HEK293 (cell line): ENCODE results near the gene ABCG1.

Experiments used
- HOXD13 ChIP-seq: sonication (generic); formaldehyde crosslinking; IDR thresholded peaks from 2 replicates; pipeline ENCODE4 v1.8.0; 2022; ENCODE audit warnings: missing genetic modification reagents, borderline replicate concordance
- KLF10 ChIP-seq: fragments of 450-650 bp; IDR thresholded peaks from 2 replicates; pipeline ENCODE4 v1.5.1; 2018; ENCODE audit warnings: missing biosample characterization, mild to moderate bottlenecking, missing genetic modification characterization
- KLF8 ChIP-seq: fragments of 450-650 bp; formaldehyde crosslinking; IDR thresholded peaks from 2 replicates; pipeline ENCODE4 v1.5.1; 2016; ENCODE audit warnings: missing biosample characterization, missing genetic modification characterization
- MEIS1 ChIP-seq: sonication (generic); formaldehyde crosslinking; IDR thresholded peaks from 2 replicates; pipeline ENCODE4 v1.8.1; 2022; ENCODE audit warnings: missing genetic modification reagents, mild to moderate bottlenecking, borderline replicate concordance
- SCRT2 ChIP-seq: fragments of 450-650 bp; formaldehyde crosslinking; IDR thresholded peaks from 2 replicates; pipeline ENCODE4 v1.5.1; 2016; ENCODE audit warnings: missing biosample characterization, missing genetic modification characterization
- SETDB1 ChIP-seq: IDR thresholded peaks from one replicate; pipeline ENCODE4 v1.6.1; 2017; ENCODE audit warnings: mild to moderate bottlenecking, low read length, moderate library complexity, mixed read lengths; ENCODE audit not compliant: insufficient read length
- TRIM28 ChIP-seq: IDR thresholded peaks from 2 replicates; pipeline ENCODE4 v1.6.1; 2011; ENCODE audit warnings: low read length, control low read depth, borderline replicate concordance
- ZNF133 ChIP-seq: fragments of 450-650 bp; formaldehyde crosslinking; IDR thresholded peaks from 2 replicates; pipeline ENCODE4 v1.5.1; 2016; ENCODE audit warnings: missing biosample characterization, missing genetic modification characterization
- ZNF146 ChIP-seq: fragments of 450-650 bp; formaldehyde crosslinking; IDR thresholded peaks from 2 replicates; pipeline ENCODE4 v1.5.1; 2016; ENCODE audit warnings: missing biosample characterization, missing genetic modification characterization
- ZNF169 ChIP-seq: fragments of 450-650 bp; formaldehyde crosslinking; IDR thresholded peaks from 2 replicates; pipeline ENCODE4 v1.5.1; 2016; ENCODE audit warnings: missing biosample characterization, missing genetic modification characterization
- ZNF174 ChIP-seq: fragments of 450-650 bp; formaldehyde crosslinking; IDR thresholded peaks from 2 replicates; pipeline ENCODE4 v1.5.0; 2017; ENCODE audit warnings: missing biosample characterization, mild to moderate bottlenecking, missing genetic modification characterization
- ZNF335 ChIP-seq: fragments of 450-650 bp; formaldehyde crosslinking; conservative IDR thresholded peaks from 2 replicates; pipeline ENCODE4 v1.5.1; 2016; ENCODE audit warnings: missing biosample characterization, missing genetic modification characterization
- ZNF391 ChIP-seq: fragments of 450-650 bp; formaldehyde crosslinking; IDR thresholded peaks from 2 replicates; pipeline ENCODE4 v1.5.1; 2016; ENCODE audit warnings: low read depth, missing biosample characterization, missing genetic modification characterization, borderline replicate concordance
- ZNF548 ChIP-seq: fragments of 450-650 bp; formaldehyde crosslinking; IDR thresholded peaks from 2 replicates; pipeline ENCODE4 v1.5.1; 2016; ENCODE audit warnings: missing biosample characterization, missing genetic modification characterization
- TF ChIP-seq, protein P1 (sequence below): fragments of 450-650 bp; formaldehyde crosslinking; IDR thresholded peaks from 2 replicates; pipeline ENCODE4 v1.5.1; 2016; ENCODE audit warnings: missing biosample characterization, missing genetic modification characterization
- TF ChIP-seq, protein P2 (sequence below): fragments of 450-650 bp; formaldehyde crosslinking; optimal IDR thresholded peaks from 2 replicates; pipeline ENCODE3; 2016; ENCODE audit warnings: missing biosample characterization, mild to moderate bottlenecking, missing genetic modification characterization
- TF ChIP-seq, protein P3 (sequence below): fragments of 450-650 bp; formaldehyde crosslinking; IDR thresholded peaks from 2 replicates; pipeline ENCODE4 v1.5.1; 2016; ENCODE audit warnings: missing biosample characterization, missing genetic modification characterization
- TF ChIP-seq, protein P4 (sequence below): fragments of 450-650 bp; formaldehyde crosslinking; IDR thresholded peaks from 2 replicates; pipeline ENCODE4 v1.5.1; 2016; ENCODE audit warnings: missing biosample characterization, missing genetic modification characterization
- TF ChIP-seq, protein P5 (sequence below): fragments of 450-650 bp; formaldehyde crosslinking; IDR thresholded peaks from 2 replicates; pipeline ENCODE4 v1.5.1; 2016; ENCODE audit warnings: missing biosample characterization, missing genetic modification characterization, low read depth
- TF ChIP-seq, protein P6 (sequence below): fragments of 450-650 bp; formaldehyde crosslinking; IDR thresholded peaks from 2 replicates; pipeline ENCODE4 v1.5.1; 2017; ENCODE audit warnings: missing biosample characterization, missing genetic modification characterization
- TF ChIP-seq, protein P7 (sequence below): fragments of 450-650 bp; formaldehyde crosslinking; IDR thresholded peaks from 2 replicates; pipeline ENCODE4; 2016; ENCODE audit warnings: missing biosample characterization, missing genetic modification characterization
- TF ChIP-seq, protein P8 (sequence below): fragments of 450-650 bp; formaldehyde crosslinking; IDR thresholded peaks from 2 replicates; pipeline ENCODE4 v1.5.1; 2016; ENCODE audit warnings: missing biosample characterization, missing genetic modification characterization
- TF ChIP-seq, protein P9 (sequence below): fragments of 450-650 bp; formaldehyde crosslinking; IDR thresholded peaks from 2 replicates; pipeline ENCODE4 v1.5.1; 2017; ENCODE audit warnings: missing biosample characterization, missing genetic modification characterization

ABCG1 gene

DNA sequence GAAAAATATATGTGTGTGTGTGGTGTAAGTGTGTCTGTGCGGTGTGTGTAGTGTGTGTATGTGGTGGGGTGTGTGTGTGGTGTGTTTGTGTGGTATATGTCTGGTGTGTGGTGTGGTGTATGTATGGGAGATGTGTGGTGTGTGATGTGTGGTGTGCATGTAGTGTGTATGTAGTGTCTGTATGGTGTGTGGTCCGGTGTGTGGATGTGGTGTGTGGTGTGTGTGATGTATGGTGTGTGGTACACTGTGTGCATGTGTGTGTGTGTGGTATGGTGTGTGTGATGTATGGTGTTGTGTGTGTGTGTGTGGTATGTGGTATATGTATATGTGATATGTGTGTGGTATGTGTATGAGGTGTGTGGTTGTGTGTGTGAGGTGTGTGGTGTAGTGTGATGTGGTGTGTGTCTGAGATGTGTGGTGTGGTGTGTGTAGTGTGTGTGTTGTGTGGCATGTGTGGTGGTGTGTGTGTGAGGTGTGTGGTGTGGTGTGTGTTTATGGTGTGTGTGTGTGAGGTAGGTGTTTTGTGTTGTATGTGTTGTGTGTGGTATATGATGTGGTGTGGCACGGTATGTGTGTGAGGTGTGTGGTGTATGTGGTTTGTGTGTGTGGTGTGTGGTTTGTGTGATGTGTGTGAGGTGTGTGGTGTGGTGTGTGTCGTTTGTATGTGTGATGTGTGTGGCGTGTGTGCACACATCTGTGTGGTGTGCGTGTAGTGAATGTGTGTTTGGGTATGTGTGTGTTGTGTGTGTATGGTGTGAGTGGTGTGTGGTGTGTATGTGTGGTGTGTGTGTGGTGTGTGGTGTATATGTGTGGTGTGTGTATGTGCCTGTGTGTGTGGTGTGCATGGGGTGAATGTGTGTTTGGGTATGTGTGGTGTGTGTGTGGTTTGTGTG lies 35.3 kb upstream of the ABCG1 start (continued):
- TF ChIP-seq, protein P1, sequence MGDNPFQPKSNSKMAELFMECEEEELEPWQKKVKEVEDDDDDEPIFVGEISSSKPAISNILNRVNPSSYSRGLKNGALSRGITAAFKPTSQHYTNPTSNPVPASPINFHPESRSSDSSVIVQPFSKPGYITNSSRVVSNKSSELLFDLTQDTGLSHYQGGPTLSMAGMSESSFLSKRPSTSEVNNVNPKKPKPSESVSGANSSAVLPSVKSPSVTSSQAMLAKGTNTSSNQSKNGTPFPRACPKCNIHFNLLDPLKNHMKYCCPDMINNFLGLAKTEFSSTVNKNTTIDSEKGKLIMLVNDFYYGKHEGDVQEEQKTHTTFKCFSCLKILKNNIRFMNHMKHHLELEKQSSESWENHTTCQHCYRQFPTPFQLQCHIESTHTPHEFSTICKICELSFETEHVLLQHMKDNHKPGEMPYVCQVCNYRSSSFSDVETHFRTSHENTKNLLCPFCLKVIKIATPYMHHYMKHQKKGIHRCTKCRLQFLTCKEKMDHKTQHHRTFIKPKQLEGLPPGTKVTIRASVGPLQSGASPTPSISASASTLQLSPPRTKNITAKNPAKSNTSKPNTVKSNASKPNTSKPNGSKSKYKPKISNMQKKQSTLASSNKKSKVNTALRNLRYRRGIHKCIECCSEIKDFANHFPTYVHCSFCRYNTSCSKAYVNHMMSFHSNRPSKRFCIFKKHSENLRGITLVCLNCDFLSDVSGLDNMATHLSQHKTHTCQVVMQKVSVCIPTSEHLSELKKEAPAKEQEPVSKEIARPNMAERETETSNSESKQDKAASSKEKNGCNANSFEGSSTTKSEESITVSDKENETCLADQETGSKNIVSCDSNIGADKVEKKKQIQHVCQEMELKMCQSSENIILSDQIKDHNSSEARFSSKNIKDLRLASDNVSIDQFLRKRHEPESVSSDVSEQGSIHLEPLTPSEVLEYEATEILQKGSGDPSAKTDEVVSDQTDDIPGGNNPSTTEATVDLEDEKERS, result no peak
- TF ChIP-seq, protein P2, sequence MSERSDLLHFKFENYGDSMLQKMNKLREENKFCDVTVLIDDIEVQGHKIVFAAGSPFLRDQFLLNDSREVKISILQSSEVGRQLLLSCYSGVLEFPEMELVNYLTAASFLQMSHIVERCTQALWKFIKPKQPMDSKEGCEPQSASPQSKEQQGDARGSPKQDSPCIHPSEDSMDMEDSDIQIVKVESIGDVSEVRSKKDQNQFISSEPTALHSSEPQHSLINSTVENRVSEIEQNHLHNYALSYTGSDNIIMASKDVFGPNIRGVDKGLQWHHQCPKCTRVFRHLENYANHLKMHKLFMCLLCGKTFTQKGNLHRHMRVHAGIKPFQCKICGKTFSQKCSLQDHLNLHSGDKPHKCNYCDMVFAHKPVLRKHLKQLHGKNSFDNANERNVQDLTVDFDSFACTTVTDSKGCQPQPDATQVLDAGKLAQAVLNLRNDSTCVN (tag by site-specific recombination), result no peak
- TF ChIP-seq KLF8 (tag by site-specific recombination), result no peak
- TF ChIP-seq, protein P3, sequence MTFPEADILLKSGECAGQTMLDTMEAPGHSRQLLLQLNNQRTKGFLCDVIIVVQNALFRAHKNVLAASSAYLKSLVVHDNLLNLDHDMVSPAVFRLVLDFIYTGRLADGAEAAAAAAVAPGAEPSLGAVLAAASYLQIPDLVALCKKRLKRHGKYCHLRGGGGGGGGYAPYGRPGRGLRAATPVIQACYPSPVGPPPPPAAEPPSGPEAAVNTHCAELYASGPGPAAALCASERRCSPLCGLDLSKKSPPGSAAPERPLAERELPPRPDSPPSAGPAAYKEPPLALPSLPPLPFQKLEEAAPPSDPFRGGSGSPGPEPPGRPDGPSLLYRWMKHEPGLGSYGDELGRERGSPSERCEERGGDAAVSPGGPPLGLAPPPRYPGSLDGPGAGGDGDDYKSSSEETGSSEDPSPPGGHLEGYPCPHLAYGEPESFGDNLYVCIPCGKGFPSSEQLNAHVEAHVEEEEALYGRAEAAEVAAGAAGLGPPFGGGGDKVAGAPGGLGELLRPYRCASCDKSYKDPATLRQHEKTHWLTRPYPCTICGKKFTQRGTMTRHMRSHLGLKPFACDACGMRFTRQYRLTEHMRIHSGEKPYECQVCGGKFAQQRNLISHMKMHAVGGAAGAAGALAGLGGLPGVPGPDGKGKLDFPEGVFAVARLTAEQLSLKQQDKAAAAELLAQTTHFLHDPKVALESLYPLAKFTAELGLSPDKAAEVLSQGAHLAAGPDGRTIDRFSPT (tag by site-specific recombination), result no peak
- TF ChIP-seq ZNF391 (tag by site-specific recombination), result no peak
- TF ChIP-seq, protein P4, sequence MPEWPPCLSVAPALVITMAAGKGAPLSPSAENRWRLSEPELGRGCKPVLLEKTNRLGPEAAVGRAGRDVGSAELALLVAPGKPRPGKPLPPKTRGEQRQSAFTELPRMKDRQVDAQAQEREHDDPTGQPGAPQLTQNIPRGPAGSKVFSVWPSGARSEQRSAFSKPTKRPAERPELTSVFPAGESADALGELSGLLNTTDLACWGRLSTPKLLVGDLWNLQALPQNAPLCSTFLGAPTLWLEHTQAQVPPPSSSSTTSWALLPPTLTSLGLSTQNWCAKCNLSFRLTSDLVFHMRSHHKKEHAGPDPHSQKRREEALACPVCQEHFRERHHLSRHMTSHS, result peak; percentile 53; the same call in 1 of the 2 replicates
- no peak for TF ChIP-seq ZNF174 (tag by site-specific recombination)
- TF ChIP-seq KLF10 (tag by site-specific recombination), result no peak
- TF ChIP-seq ZNF335, result no peak
- TF ChIP-seq, protein P5, sequence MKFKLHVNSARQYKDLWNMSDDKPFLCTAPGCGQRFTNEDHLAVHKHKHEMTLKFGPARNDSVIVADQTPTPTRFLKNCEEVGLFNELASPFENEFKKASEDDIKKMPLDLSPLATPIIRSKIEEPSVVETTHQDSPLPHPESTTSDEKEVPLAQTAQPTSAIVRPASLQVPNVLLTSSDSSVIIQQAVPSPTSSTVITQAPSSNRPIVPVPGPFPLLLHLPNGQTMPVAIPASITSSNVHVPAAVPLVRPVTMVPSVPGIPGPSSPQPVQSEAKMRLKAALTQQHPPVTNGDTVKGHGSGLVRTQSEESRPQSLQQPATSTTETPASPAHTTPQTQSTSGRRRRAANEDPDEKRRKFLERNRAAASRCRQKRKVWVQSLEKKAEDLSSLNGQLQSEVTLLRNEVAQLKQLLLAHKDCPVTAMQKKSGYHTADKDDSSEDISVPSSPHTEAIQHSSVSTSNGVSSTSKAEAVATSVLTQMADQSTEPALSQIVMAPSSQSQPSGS (tag by site-specific recombination), result no peak
- no peak for TF ChIP-seq MEIS1 (CRISPR knock-in tag)
- TF ChIP-seq, protein P6, sequence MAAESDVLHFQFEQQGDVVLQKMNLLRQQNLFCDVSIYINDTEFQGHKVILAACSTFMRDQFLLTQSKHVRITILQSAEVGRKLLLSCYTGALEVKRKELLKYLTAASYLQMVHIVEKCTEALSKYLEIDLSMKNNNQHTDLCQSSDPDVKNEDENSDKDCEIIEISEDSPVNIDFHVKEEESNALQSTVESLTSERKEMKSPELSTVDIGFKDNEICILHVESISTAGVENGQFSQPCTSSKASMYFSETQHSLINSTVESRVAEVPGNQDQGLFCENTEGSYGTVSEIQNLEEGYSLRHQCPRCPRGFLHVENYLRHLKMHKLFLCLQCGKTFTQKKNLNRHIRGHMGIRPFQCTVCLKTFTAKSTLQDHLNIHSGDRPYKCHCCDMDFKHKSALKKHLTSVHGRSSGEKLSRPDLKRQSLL (tag by site-specific recombination), result no peak
- TF ChIP-seq ZNF146 (tag by site-specific recombination), result no peak
- TF ChIP-seq, protein P7, sequence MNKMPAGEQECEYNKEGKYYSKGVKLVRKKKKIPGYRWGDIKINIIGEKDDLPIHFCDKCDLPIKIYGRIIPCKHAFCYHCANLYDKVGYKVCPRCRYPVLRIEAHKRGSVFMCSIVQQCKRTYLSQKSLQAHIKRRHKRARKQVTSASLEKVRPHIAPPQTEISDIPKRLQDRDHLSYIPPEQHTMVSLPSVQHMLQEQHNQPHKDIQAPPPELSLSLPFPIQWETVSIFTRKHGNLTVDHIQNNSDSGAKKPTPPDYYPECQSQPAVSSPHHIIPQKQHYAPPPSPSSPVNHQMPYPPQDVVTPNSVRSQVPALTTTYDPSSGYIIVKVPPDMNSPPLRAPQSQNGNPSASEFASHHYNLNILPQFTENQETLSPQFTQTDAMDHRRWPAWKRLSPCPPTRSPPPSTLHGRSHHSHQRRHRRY, result no peak
- TF ChIP-seq ZNF548, result no peak
- no peak for TF ChIP-seq SETDB1
- no peak for TF ChIP-seq ZNF133 (tag by site-specific recombination)
- no peak for TF ChIP-seq SCRT2 (tag by site-specific recombination)
- no peak for TF ChIP-seq TRIM28
- TF ChIP-seq ZNF169 (tag by site-specific recombination), result peak; percentile 51; the same call in 1 of the 2 replicates
- TF ChIP-seq, protein P8, sequence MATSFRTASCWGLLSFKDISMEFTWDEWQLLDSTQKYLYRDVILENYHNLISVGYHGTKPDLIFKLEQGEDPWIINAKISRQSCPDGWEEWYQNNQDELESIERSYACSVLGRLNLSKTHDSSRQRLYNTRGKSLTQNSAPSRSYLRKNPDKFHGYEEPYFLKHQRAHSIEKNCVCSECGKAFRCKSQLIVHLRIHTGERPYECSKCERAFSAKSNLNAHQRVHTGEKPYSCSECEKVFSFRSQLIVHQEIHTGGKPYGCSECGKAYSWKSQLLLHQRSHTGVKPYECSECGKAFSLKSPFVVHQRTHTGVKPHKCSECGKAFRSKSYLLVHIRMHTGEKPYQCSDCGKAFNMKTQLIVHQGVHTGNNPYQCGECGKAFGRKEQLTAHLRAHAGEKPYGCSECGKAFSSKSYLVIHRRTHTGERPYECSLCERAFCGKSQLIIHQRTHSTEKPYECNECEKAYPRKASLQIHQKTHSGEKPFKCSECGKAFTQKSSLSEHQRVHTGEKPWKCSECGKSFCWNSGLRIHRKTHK, result no peak
- TF ChIP-seq, protein P9, sequence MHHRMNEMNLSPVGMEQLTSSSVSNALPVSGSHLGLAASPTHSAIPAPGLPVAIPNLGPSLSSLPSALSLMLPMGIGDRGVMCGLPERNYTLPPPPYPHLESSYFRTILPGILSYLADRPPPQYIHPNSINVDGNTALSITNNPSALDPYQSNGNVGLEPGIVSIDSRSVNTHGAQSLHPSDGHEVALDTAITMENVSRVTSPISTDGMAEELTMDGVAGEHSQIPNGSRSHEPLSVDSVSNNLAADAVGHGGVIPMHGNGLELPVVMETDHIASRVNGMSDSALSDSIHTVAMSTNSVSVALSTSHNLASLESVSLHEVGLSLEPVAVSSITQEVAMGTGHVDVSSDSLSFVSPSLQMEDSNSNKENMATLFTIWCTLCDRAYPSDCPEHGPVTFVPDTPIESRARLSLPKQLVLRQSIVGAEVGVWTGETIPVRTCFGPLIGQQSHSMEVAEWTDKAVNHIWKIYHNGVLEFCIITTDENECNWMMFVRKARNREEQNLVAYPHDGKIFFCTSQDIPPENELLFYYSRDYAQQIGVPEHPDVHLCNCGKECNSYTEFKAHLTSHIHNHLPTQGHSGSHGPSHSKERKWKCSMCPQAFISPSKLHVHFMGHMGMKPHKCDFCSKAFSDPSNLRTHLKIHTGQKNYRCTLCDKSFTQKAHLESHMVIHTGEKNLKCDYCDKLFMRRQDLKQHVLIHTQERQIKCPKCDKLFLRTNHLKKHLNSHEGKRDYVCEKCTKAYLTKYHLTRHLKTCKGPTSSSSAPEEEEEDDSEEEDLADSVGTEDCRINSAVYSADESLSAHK (tag by site-specific recombination), result no peak
- no peak for TF ChIP-seq HOXD13
